CD4-positive, alpha-beta memory T cell (primary cell): ENCODE measurements around the gene C2orf15. TPM values are rescaled to one million over a fixed set of nuclear protein-coding genes. Genes with fewer than 3 reads are reported as not detected.

Experiments used
- CTCF ChIA-PET: fragments of 350-600 bp; sonication (Branson Sonifier 250); formaldehyde crosslinking; loops from one replicate; lab custom pipeline; 2021; ENCODE audit warnings: inconsistent platforms; ENCODE audit not compliant: partially characterized antibody; lab: Charles Lee
- POLR2A ChIA-PET: fragments of 350-600 bp; sonication (Branson Sonifier 250); formaldehyde crosslinking; loops from one replicate; lab custom pipeline; 2021; ENCODE audit not compliant: partially characterized antibody; lab: Charles Lee
- DNase-seq, 5 donors: peaks; one replicate each; pipeline versions ENCODE4 v3.0.0 to v3.0.0-alpha.2; 2020 to 2022; ENCODE audit warnings: mixed read lengths in 1 of 5
- H3K27ac ChIP-seq: one replicate; pipeline ENCODE4 v1.7.0; 2013; ENCODE audit warnings: low read depth, low read length
- H3K27me3 ChIP-seq: 2 replicates; pipeline ENCODE4 v1.7.0; 2013; ENCODE audit warnings: mild to moderate bottlenecking, low read length, moderate library complexity; ENCODE audit not compliant: insufficient read depth
- H3K36me3 ChIP-seq: 2 replicates; pipeline ENCODE4 v1.7.0; 2013; ENCODE audit warnings: mild to moderate bottlenecking, low read length, moderate library complexity; ENCODE audit not compliant: insufficient read depth
- H3K4me1 ChIP-seq: 2 replicates; pipeline ENCODE4 v1.7.0; 2013; ENCODE audit warnings: mild to moderate bottlenecking, low read length, moderate library complexity; ENCODE audit not compliant: insufficient read depth
- H3K4me3 ChIP-seq, 2 donors: one replicate each; pipeline ENCODE4 v1.7.0; 2013; ENCODE audit warnings: low read length in 2 of 2, mild to moderate bottlenecking in 1 of 2
- H3K9me3 ChIP-seq, 2 donors: one replicate each; pipeline ENCODE4 v1.7.0; 2013; ENCODE audit warnings: low read length in 2 of 2, control low read depth in 1 of 2; ENCODE audit not compliant: control insufficient read depth in 1 of 2
- H3K27ac Mint-ChIP-seq, 7 donors: one replicate each; pipeline ENCODE4 v1.8.0; 2020 to 2021; ENCODE audit warnings: mixed read lengths in 7 of 7, mild to moderate bottlenecking in 6 of 7, inconsistent platforms in 3 of 7, moderate library complexity in 3 of 7
- H3K27me3 Mint-ChIP-seq, 2 donors: one replicate each; pipeline ENCODE4 v1.8.0; 2020 to 2021; ENCODE audit warnings: mixed read lengths in 2 of 2
- H3K36me3 Mint-ChIP-seq, 2 donors: one replicate each; pipeline ENCODE4 v1.8.0; 2020 to 2021; ENCODE audit warnings: mixed read lengths in 2 of 2, inconsistent platforms in 1 of 2, mild to moderate bottlenecking in 1 of 2
- H3K4me1 Mint-ChIP-seq, 4 donors: one replicate each; pipeline ENCODE4 v1.8.0; 2020 to 2021; ENCODE audit warnings: mixed read lengths in 4 of 4, mild to moderate bottlenecking in 1 of 4
- H3K4me3 Mint-ChIP-seq, 8 donors: one replicate each; pipeline ENCODE4 v1.8.0; 2020 to 2021; ENCODE audit warnings: mixed read lengths in 8 of 8, mild to moderate bottlenecking in 7 of 8, moderate library complexity in 6 of 8, inconsistent platforms in 3 of 8
- H3K9me3 Mint-ChIP-seq, 8 donors: one replicate each; pipeline ENCODE4 v1.8.0; 2020 to 2021; ENCODE audit warnings: mixed read lengths in 8 of 8, mild to moderate bottlenecking in 5 of 8, inconsistent platforms in 3 of 8, moderate library complexity in 1 of 8
- intact Hi-C: fragments of 100-400 bp; cut with micrococcal nuclease; formaldehyde crosslinking; loops from one replicate; pipeline ENCODE4 v1.15.1; 2023
- polyA plus RNA-seq, 2 donors: library from polyadenylated mRNA; unstranded; fragments of 300-500 nt; fragmentation: Illumina TruSeq; gene quantifications; one replicate each; pipeline ENCODE4 v1.2.3, GENCODE V29; 2021
- total RNA-seq, 2 experiments: library from RNA; stranded (reverse); gene quantifications; one replicate each; pipeline ENCODE4 v1.2.3, GENCODE V29; 2021

Gene C2orf15
- total and polyA plus RNA-seq, 4 experiments from 2014 or later = 2.3 to 4.9 (median 4.0) TPM

DNA sequence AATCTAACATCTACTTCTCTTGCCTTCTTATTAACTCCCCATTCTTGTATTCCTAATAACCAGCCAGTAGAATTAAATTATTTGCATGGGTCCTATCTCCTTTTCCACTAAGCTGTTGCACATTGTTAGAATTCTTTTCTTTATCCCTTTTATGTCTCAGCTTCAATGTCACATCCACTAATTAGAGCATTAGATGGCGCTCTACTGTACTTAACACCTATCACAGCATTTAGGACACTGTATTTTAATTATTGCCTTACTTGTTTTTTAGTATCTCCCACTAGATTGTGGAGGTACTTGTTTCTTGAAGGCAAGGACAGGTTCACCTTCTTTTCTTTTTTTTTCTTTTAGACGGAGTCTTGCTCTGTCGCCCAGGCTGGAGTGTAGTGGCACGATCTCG lies 17.1 kb downstream of the C2orf15 start:
- no peak overlapping the region for H3K27ac ChIP-seq
- Mint-ChIP-seq H3K9me3 (no peaks in the 10 kb centered on the region), H3K27me3 (no peaks in the 10 kb centered on the region), H3K27ac (peak overlapping the region in 4 of 7 donors; percentile 10 to 89 (median 71)), H3K4me1 (peaks cover 10 to 41% (median 39%) of the 10 kb centered on the region in 4 donors), H3K4me3 (peak overlapping the region in 1 of 8 donors; percentile 50), H3K36me3 (peaks cover 34 to 62% of the 10 kb centered on the region in 2 donors)
- ChIA-PET POLR2A (interaction anchor here (0.7 to 0.9 kb wide), 2 partner anchors 17 to 20 kb away, joined by 3 to 4 read pairs; partner anchors contain the start of gene C2orf15), CTCF (interaction anchor here (1.5 kb wide), 2 partner anchors 17 to 21 kb away, joined by 3 to 10 read pairs; partner anchors contain the start of gene C2orf15)
- peaks cover 20% of the 10 kb centered on the region for H3K4me1 ChIP-seq
- H3K36me3 ChIP-seq = peaks cover 12% of the 10 kb centered on the region
- no peak for DNase-seq
- intact Hi-C loops = loop anchor here (10.0 kb wide), 1 partner anchor 1164 kb away; the partner anchor contains the start of gene TMEM131
- no peaks in the 10 kb centered on the region for H3K9me3 ChIP-seq
- no peak overlapping the region for H3K4me3 ChIP-seq
- H3K27me3 ChIP-seq = no peaks in the 10 kb centered on the region

DNA sequence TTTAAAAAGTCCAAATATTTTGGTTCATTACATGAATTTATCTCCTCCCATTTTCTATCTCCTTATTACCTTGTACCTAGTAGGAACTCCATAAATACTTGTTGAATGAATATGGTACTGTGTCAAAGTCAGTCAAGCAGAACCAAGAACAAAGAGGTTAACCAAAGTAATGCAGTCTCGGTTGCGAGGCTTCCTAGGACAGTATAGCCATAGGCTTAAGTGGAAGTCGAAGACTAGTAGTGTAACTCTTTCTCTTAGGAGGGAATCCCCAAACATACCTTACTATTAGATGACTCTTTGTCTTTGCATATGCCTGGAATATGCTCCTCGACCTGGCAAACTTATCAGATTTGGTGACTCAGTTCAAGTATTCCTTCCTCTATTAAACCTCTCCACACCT lies 18.1 kb downstream of the C2orf15 start:
- CTCF ChIA-PET = no interaction called here
- Histone ChIP-seq H3K4me3 (no peak overlapping the region), H3K9me3 (no peaks in the 10 kb centered on the region), H3K4me1 (peaks cover 11% of the 10 kb centered on the region), H3K27me3 (no peaks in the 10 kb centered on the region), H3K36me3 (peaks cover 12% of the 10 kb centered on the region), H3K27ac (no peak overlapping the region)
- Mint-ChIP-seq H3K27me3 (no peaks in the 10 kb centered on the region), H3K4me1 (peaks cover 10 to 39% (median 32%) of the 10 kb centered on the region in 4 donors), H3K4me3 (no peak overlapping the region), H3K9me3 (no peaks in the 10 kb centered on the region), H3K27ac (peak overlapping the region in 6 of 7 donors; percentile 16 to 85 (median 44)), H3K36me3 (peaks cover 36 to 61% of the 10 kb centered on the region in 2 donors)
- POLR2A ChIA-PET = no interaction called here
- intact Hi-C loops = loop anchor here (10.0 kb wide), 1 partner anchor 1165 kb away; the partner anchor contains the start of gene TMEM131
- DNase-seq = no peak

DNA sequence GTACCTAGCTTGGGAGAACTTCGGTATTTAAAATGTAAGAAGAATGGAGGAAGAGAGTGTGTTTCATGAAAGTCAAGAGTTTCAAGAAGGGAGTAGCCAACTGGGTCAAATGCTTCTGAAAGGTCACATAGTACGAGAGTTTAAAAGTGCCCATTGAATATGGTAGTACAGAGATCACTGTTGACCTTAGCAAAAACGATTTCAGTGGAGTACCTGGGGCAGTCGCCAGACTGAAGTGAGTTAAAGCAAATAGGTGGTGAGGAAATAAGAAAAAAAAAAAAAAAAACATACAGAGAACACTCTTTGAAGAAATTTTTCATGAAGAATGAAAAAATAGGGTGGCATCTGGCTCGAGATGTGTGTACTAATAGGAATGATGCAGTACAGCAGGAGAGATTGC lies 24.7 kb downstream of the C2orf15 start:
- Histone ChIP-seq H3K27me3 (no peaks in the 10 kb centered on the region), H3K36me3 (peaks cover 37% of the 10 kb centered on the region), H3K9me3 (no peaks in the 10 kb centered on the region), H3K4me1 (no peaks in the 10 kb centered on the region), H3K27ac (no peak overlapping the region), H3K4me3 (no peak overlapping the region)
- no peak overlapping the region for H3K4me3 Mint-ChIP-seq
- H3K4me1 Mint-ChIP-seq = peaks cover 0 to 12% (median 4%) of the 10 kb centered on the region in 4 donors
- peaks cover 35 to 60% of the 10 kb centered on the region in 2 donors for H3K36me3 Mint-ChIP-seq
- CTCF ChIA-PET = interaction anchor here (1.2 to 2.1 kb wide), 2 partner anchors 11 to 12 kb away, joined by 4 to 5 read pairs; partner anchors contain the start of genes LIPT1 and TSGA10
- DNase-seq = no peak
- intact Hi-C loops = no loop called here
- no peaks in the 10 kb centered on the region for H3K9me3 Mint-ChIP-seq
- no peaks in the 10 kb centered on the region for H3K27me3 Mint-ChIP-seq
- H3K27ac Mint-ChIP-seq = peak overlapping the region in 5 of 7 donors; percentile 20 to 82 (median 45)
- POLR2A ChIA-PET = interaction anchor here (1.2 to 1.7 kb wide), 2 partner anchors 11 to 26 kb away, joined by 3 to 8 read pairs; partner anchors contain the start of genes LIPT1 and TSGA10

DNA sequence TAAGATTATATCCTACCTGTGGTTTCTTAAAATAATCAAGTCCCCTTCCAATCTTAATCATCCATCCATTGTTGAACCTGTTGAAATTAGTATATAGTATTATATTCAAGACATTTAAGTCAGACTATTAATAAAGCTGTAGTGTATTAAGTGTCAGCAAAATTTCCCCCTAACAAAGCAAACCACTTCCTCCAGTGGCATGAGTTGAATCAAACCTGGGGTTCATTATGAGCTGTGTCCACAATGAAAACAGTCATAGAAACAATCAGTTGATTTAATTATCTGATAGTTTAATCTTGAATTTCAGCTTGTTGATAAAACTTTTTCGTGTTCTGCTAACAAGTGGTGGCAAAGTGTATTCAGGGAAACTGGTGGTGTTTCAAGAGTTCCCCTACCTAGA lies 28.0 kb downstream of the C2orf15 start:
- no peak overlapping the region for H3K4me3 Mint-ChIP-seq
- DNase-seq = no peak
- intact Hi-C loops = no loop called here
- H3K27me3 Mint-ChIP-seq = no peaks in the 10 kb centered on the region
- ChIA-PET POLR2A (interaction anchor here (1.1 to 3.8 kb wide), 2 partner anchors 11 to 15 kb away, joined by 4 to 16 read pairs; partner anchors contain the start of genes LIPT1, MITD1, MRPL30 and TSGA10), CTCF (interaction anchor here (1.6 to 1.7 kb wide), 2 partner anchors 11 to 29 kb away, joined by 3 to 5 read pairs; partner anchors contain the start of genes MITD1 and MRPL30)
- H3K4me1 ChIP-seq = no peaks in the 10 kb centered on the region
- peaks cover 0 to 25% (median 4%) of the 10 kb centered on the region in 4 donors for H3K4me1 Mint-ChIP-seq
- peaks cover 45% of the 10 kb centered on the region for H3K36me3 ChIP-seq
- peaks cover 30 to 65% of the 10 kb centered on the region in 2 donors for H3K36me3 Mint-ChIP-seq
- peak overlapping the region in 6 of 7 donors; percentile 36 to 78 (median 52) for H3K27ac Mint-ChIP-seq
- no peaks in the 10 kb centered on the region for H3K27me3 ChIP-seq
- no peaks in the 10 kb centered on the region for H3K9me3 Mint-ChIP-seq
- H3K4me3 ChIP-seq = no peak overlapping the region
- no peaks in the 10 kb centered on the region for H3K9me3 ChIP-seq
- H3K27ac ChIP-seq = no peak overlapping the region

DNA sequence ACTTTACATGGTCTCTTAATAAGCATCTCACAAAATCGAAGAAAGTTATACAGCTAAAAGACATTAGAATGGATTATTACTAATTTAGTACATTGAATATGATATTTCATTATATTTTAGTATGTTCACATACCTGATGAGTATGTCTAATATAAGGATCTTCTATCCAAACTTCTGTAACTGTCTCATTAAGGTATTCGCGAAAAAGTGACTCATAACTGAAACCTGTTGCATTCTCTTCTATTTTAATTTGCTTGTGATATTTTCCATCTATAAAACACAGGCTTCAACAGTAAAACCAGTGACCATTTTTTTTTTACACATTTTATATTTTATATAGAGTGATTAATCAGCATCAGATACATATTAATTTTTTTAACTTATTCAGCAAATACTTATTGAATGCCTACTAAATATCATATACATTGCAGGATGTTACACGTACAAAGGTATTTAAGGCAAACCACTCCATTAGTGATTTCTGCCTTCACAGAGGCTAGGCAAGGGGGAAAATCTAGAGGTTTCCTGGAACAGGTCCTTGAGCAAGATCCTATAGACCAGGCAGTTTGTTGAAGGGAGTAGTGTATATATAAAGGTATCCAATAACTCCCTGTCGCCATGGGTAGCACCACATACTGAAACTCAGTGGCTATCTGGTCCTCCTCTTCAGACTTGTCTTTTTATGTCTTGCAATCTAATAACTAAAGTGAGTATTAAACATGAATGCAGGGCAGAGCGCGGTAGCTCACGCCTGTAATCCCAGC lies 30.1 kb downstream of the C2orf15 start:
- H3K36me3 ChIP-seq = peaks cover 39% of the 10 kb centered on the region
- no peak for DNase-seq
- Mint-ChIP-seq H3K27ac (peak overlapping the region in 3 of 7 donors; percentile 23 to 68 (median 68)), H3K4me3 (no peak overlapping the region), H3K36me3 (peaks cover 22 to 64% of the 10 kb centered on the region in 2 donors), H3K9me3 (no peaks in the 10 kb centered on the region), H3K4me1 (peaks cover 12 to 34% (median 13%) of the 10 kb centered on the region in 4 donors), H3K27me3 (no peaks in the 10 kb centered on the region)
- no peak overlapping the region for H3K27ac ChIP-seq
- H3K4me1 ChIP-seq = no peaks in the 10 kb centered on the region
- POLR2A ChIA-PET = interaction anchor here (1.0 kb wide), 1 partner anchor 16 kb away, joined by 3 read pairs; the partner anchor contains the start of gene LIPT1
- H3K9me3 ChIP-seq = no peaks in the 10 kb centered on the region
- no peaks in the 10 kb centered on the region for H3K27me3 ChIP-seq
- CTCF ChIA-PET = no interaction called here
- no peak overlapping the region for H3K4me3 ChIP-seq
- intact Hi-C loops = no loop called here

DNA sequence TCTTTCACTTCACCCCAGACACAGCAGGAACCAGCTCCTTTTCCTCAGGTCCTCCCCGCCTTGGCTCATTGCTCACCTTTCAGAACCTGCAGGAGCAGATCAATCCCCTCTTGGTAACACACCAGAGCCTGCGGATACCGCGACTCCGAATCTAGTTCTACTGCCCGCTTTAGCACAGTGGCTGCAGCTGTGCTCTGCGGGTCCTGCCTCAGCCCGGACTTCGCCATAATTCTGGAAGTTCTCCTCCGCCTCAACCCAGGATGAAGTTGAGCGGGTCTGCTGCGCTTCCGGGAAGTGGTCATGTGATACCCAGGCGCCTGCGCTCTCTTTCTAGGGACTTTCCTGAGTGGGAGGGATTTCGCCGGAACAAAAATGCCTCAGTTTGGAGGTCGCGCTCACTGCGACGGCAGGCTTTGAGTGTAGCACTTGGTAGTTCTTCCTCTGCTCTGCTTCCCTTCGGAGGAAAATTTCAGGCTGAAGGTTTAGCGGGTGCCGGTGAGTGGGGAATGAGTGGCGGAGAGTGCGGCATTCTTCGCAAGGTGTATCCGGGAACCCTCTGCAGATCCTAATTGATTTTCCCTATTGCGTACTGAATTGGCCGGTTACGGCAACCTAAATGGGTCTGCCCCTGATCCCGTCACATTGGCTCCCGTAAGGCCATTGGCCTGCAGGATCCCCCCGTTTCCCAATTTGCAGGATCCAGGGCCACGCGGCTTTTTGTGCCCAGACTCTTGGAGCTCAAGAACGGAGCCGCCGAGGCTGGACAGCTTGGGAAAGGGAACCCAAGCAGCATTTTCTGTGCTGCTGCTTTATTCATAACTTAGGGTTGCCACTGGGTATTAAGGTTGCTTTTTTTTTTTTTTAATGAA lies 39.5 kb downstream of the C2orf15 start, which contains the start of the genes MITD1 and MRPL30:
Gene MITD1, minus strand, starts transcription at position 304 of the 869 bp plus-strand sequence. Its CDS starts 77 bp downstream, at position 227.
Gene MRPL30, plus strand, starts transcription at position 430 of the 869 bp plus-strand sequence. CDS start 5,020 bp downstream, outside the sequence.
- Histone ChIP-seq H3K27me3 (no peaks in the 10 kb centered on the region), H3K4me3 (peak within 1 kb of the TSS; percentile 70 to 71), H3K4me1 (peaks cover 57% of the 10 kb centered on the region), H3K36me3 (peaks cover 7% of the 10 kb centered on the region), H3K27ac (peak within 1 kb of the TSS; percentile 91), H3K9me3 (no peaks in the 10 kb centered on the region)
- Mint-ChIP-seq H3K27me3 (no peaks in the 10 kb centered on the region), H3K36me3 (peaks cover 0 to 19% of the 10 kb centered on the region in 2 donors), H3K27ac (peak within 1 kb of the TSS; percentile 93 to 100 (median 99)), H3K4me1 (peaks cover 41 to 79% (median 60%) of the 10 kb centered on the region in 4 donors), H3K4me3 (peak within 1 kb of the TSS; percentile 98 to 100 (median 99)), H3K9me3 (no peaks in the 10 kb centered on the region)
- peak; percentile 91 to 93 (median 92) for DNase-seq
- CTCF ChIA-PET = interaction anchor here (0.9 to 3.6 kb wide), 11 partner anchors 12 to 343 kb away, joined by 3 to 22 read pairs (median 5); partner anchors contain the start of genes C2orf15, EIF5B, LIPT1 and TSGA10
- intact Hi-C loops = loop anchor here (1.0 to 5.0 kb wide), 5 partner anchors 26 to 309 kb away; partner anchors contain the start of genes C2orf15, REV1 and TXNDC9
- POLR2A ChIA-PET = interaction anchor here (0.7 to 3.1 kb wide), 9 partner anchors 13 to 298 kb away, joined by 3 to 40 read pairs (median 4); partner anchors contain the start of genes C2orf15, LIPT1, TSGA10 and TXNDC9
